Measurements from ENCODE around the gene CBX1. TPM values are rescaled to one million over a fixed set of nuclear protein-coding genes. Genes with fewer than 3 reads are reported as not detected.

The CBX1 gene
- total RNA-seq, 1 experiment from 2014 or later, result 77.3 TPM

- Mint-ChIP-seq H3K9me3 (ENCODE audit: unreplicated experiment) (no peaks in the 10 kb centered on the region), H3K27ac (ENCODE audit: low read depth, unreplicated experiment) (peak overlapping the region; percentile 100), H3K36me3 (ENCODE audit: insufficient read depth, unreplicated experiment) (peaks cover 18% of the 10 kb centered on the region), H3K4me3 (ENCODE audit: unreplicated experiment) (peak overlapping the region; percentile 91), H3K27me3 (ENCODE audit: insufficient read depth, unreplicated experiment) (no peaks in the 10 kb centered on the region), H3K4me1 (ENCODE audit: insufficient read depth, unreplicated experiment) (peaks cover 25% of the 10 kb centered on the region)
- no TSS peak for BruUV-seq (replicated peaks)
- ChIA-PET CTCF (interaction anchor here (0.8 to 6.7 kb wide), 4 partner anchors 10 to 29 kb away, joined by 3 to 61 read pairs (median 4); no protein-coding TSS in a partner anchor), POLR2A (interaction anchor here (0.6 to 17.1 kb wide), 14 partner anchors 9 to 207 kb away, joined by 3 to 353 read pairs (median 8); partner anchors contain the start of gene CBX1)
- no peak for TF ChIP-seq CTCF (IDR thresholded peaks at IDR 0.05; ENCODE audit: unreplicated experiment)
- DNase-seq (ENCODE audit: unreplicated experiment), result peak; percentile 81
- intact Hi-C loops (cut with micrococcal nuclease), result no loop called here
These were observed 55.8 kb downstream of the CBX1 start for GRCh38 chr17:48045316-48046001.

- H3K27ac Mint-ChIP-seq (ENCODE audit: low read depth, unreplicated experiment), result peak overlapping the region; percentile 27
- ChIA-PET POLR2A (interaction anchor here (0.8 to 17.1 kb wide), 7 partner anchors 8 to 74 kb away, joined by 4 to 353 read pairs (median 83); partner anchors contain the start of gene CDK5RAP3), CTCF (interaction anchor here (1.0 to 6.7 kb wide), 5 partner anchors 9 to 24 kb away, joined by 3 to 61 read pairs (median 4); no protein-coding TSS in a partner anchor)
- no peak for TF ChIP-seq CTCF (IDR thresholded peaks at IDR 0.05; ENCODE audit: unreplicated experiment)
- no peaks in the 10 kb centered on the region for H3K9me3 Mint-ChIP-seq (ENCODE audit: unreplicated experiment)
- H3K27me3 Mint-ChIP-seq (ENCODE audit: insufficient read depth, unreplicated experiment), result no peaks in the 10 kb centered on the region
- BruUV-seq (replicated peaks), result no TSS peak
- peaks cover 18% of the 10 kb centered on the region for H3K4me1 Mint-ChIP-seq (ENCODE audit: insufficient read depth, unreplicated experiment)
- H3K36me3 Mint-ChIP-seq (ENCODE audit: insufficient read depth, unreplicated experiment), result peaks cover 12% of the 10 kb centered on the region
- intact Hi-C loops (cut with micrococcal nuclease), result no loop called here
- no peak overlapping the region for H3K4me3 Mint-ChIP-seq (ENCODE audit: unreplicated experiment)
- no peak for DNase-seq (ENCODE audit: unreplicated experiment)
These were observed 56.4 kb downstream of the CBX1 start for GRCh38 chr17:48044851-48045250.

GRCh38 chr17:48043176-48043575, 58.1 kb downstream of the CBX1 start:
- intact Hi-C loops (cut with micrococcal nuclease), result no loop called here
- H3K9me3 Mint-ChIP-seq (ENCODE audit: unreplicated experiment), result no peaks in the 10 kb centered on the region
- DNase-seq (ENCODE audit: unreplicated experiment), result no peak
- POLR2A ChIA-PET, result interaction anchor here (0.7 to 17.1 kb wide), 6 partner anchors 9 to 65 kb away, joined by 3 to 353 read pairs (median 50); no protein-coding TSS in a partner anchor
- H3K36me3 Mint-ChIP-seq (ENCODE audit: insufficient read depth, unreplicated experiment), result peaks cover 6% of the 10 kb centered on the region
- peaks cover 16% of the 10 kb centered on the region for H3K4me1 Mint-ChIP-seq (ENCODE audit: insufficient read depth, unreplicated experiment)
- no TSS peak for BruUV-seq (replicated peaks)
- H3K4me3 Mint-ChIP-seq (ENCODE audit: unreplicated experiment), result no peak overlapping the region
- no peaks in the 10 kb centered on the region for H3K27me3 Mint-ChIP-seq (ENCODE audit: insufficient read depth, unreplicated experiment)
- TF ChIP-seq CTCF (IDR thresholded peaks at IDR 0.05; ENCODE audit: unreplicated experiment), result no peak
- H3K27ac Mint-ChIP-seq (ENCODE audit: low read depth, unreplicated experiment), result no peak overlapping the region
- CTCF ChIA-PET, result interaction anchor here (0.6 to 6.7 kb wide), 3 partner anchors 17 to 991 kb away, joined by 3 to 61 read pairs (median 4); no protein-coding TSS in a partner anchor

DNA sequence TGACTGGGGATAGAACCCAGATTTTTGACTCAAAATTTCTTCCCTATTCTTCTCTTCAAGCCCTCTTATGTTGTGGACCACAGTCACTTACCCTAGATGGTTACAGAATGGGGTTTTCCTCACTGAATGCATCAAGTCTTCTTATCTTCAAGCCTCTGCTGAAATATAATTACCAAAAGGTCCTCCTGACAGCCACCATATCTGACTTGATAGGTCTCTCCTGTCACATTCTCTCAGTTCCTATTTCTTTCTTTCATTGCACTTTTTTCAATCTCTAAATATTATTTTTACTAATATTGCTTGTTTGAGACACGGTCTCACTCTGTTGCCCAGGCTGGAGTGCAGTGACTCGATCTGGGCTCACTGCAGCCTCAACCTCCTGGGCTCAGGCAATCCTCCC, 62.6 kb downstream of the CBX1 start:
- Mint-ChIP-seq H3K27me3 (ENCODE audit: insufficient read depth, unreplicated experiment) (no peaks in the 10 kb centered on the region), H3K4me1 (ENCODE audit: insufficient read depth, unreplicated experiment) (no peaks in the 10 kb centered on the region), H3K9me3 (ENCODE audit: unreplicated experiment) (no peaks in the 10 kb centered on the region), H3K27ac (ENCODE audit: low read depth, unreplicated experiment) (no peak overlapping the region), H3K36me3 (ENCODE audit: insufficient read depth, unreplicated experiment) (no peaks in the 10 kb centered on the region), H3K4me3 (ENCODE audit: unreplicated experiment) (no peak overlapping the region)
- no TSS peak for BruUV-seq (replicated peaks)
- no peak for DNase-seq (ENCODE audit: unreplicated experiment)
- ChIA-PET CTCF (interaction anchor here (1.8 kb wide), 1 partner anchor 12 kb away, joined by 9 read pairs; no protein-coding TSS in a partner anchor), POLR2A (interaction anchor here (0.8 kb wide), 2 partner anchors 8 to 9 kb away, joined by 3 read pairs; no protein-coding TSS in a partner anchor)
- intact Hi-C loops (cut with micrococcal nuclease), result no loop called here
- TF ChIP-seq CTCF (IDR thresholded peaks at IDR 0.05; ENCODE audit: unreplicated experiment), result no peak
